Measurements from ENCODE around the gene DTHD1. TPM values are rescaled to one million over a fixed set of nuclear protein-coding genes. Genes with fewer than 3 reads are reported as not detected.

The DTHD1 gene
- total and polyA plus RNA-seq, 10 of the 15 experiments (the other 5 are each of a cell fraction or from before 2014, with no cell fraction given): 0.05 to 2.8 (median 1.4) TPM

- TF ChIP-seq ATF2 (IDR thresholded peaks at IDR 0.05; ENCODE audit: low read length): no peak
- no peak for TF ChIP-seq RELA (IDR thresholded peaks at IDR 0.05; ENCODE audit: borderline replicate concordance, partially characterized antibody)
- no peak for TF ChIP-seq RAD51 (IDR thresholded peaks at IDR 0.05)
- TF ChIP-seq ZZZ3 (IDR thresholded peaks at IDR 0.05; ENCODE audit: control insufficient read depth, insufficient read length, low read depth): no peak
- 0 out of 2 replicates have a peak, but pooled peaks have one; percentile 53 for TF ChIP-seq SMARCA5 (IDR thresholded peaks at IDR 0.05)
- no peak for TF ChIP-seq HDGF (IDR thresholded peaks at IDR 0.05)
Observed at GRCh38 chr4:36385951-36386571, 104.6 kb downstream of the DTHD1 start (continued).

GRCh38 chr4:36386691-36387090 lies 105.3 kb downstream of the DTHD1 start:
- peak; percentile 14; the same call in 2 of the 3 replicates for ATAC-seq
- no peak for DNase-seq (ENCODE audit: low read depth, low spot score)
- Histone ChIP-seq H3K27me3 (replicated peaks in 1 of 2; ENCODE audit: control insufficient read depth in 2 of 2, insufficient read depth in 2 of 2, low read length in 1 of 2) (no peaks in the 10 kb centered on the region), H3K4me1 (ENCODE audit: control insufficient read depth, insufficient read depth, low read length) (peaks cover 9% of the 10 kb centered on the region; the same call in 1 of the 2 replicates), H3K9ac (ENCODE audit: control insufficient read depth, insufficient read depth, low read length) (no peak overlapping the region), H4K20me1 (ENCODE audit: control insufficient read depth, insufficient read depth) (no peaks in the 10 kb centered on the region), H2AFZ (ENCODE audit: control insufficient read depth, low read depth, low read length) (no peak overlapping the region), H3K4me3 (no peak overlapping the region), H3K9me3 (replicated peaks; ENCODE audit: control insufficient read depth, insufficient read depth, low read length) (no peaks in the 10 kb centered on the region), H3K4me2 (ENCODE audit: control insufficient read depth, insufficient read depth) (peak overlapping the region; percentile 61), H3K79me2 (ENCODE audit: control insufficient read depth, insufficient read depth, low read length) (no peaks in the 10 kb centered on the region), H3K36me3 (ENCODE audit: control insufficient read depth in 2 of 2, insufficient read depth in 2 of 2, low read length in 1 of 2) (no peaks in the 10 kb centered on the region), H3K27ac (ENCODE audit: control insufficient read depth, insufficient read depth) (0 out of 2 replicates have a peak overlapping the region, but pooled peaks have one; percentile 20)
- POLR2A ChIA-PET: interaction anchor here (1.0 kb wide), 1 partner anchor 12 kb away, joined by 3 read pairs; no protein-coding TSS in a partner anchor
- intact Hi-C loops (cut with micrococcal nuclease; ENCODE audit: unreplicated experiment) (loop anchor here (2.0 kb wide), 1 partner anchor 144 kb away; no protein-coding TSS in a partner anchor), in situ Hi-C loops (cut with MboI) (no loop called here)
- no peak for FAIRE-seq
- BruUV-seq (replicated peaks): no TSS peak
- CTCF ChIA-PET: interaction anchor here (0.5 to 5.7 kb wide), 6 partner anchors 12 to 1004 kb away, joined by 3 to 50 read pairs (median 4); no protein-coding TSS in a partner anchor
- RAD21 ChIA-PET (ENCODE audit: unreplicated experiment): interaction anchor here (1.0 to 3.2 kb wide), 4 partner anchors 13 to 999 kb away, joined by 3 to 28 read pairs (median 4); no protein-coding TSS in a partner anchor
- SMC1A ChIA-PET (ENCODE audit: uncharacterized antibody, unreplicated experiment): interaction anchor here (0.7 to 3.2 kb wide), 10 partner anchors 12 to 364 kb away, joined by 3 to 42 read pairs (median 4); no protein-coding TSS in a partner anchor
- peak; percentile 45 for TF ChIP-seq RAD21 (IDR thresholded peaks at IDR 0.05; ENCODE audit: insufficient read depth, low read depth, low read length)
- no peak for TF ChIP-seq SRF (IDR thresholded peaks at IDR 0.05; ENCODE audit: low read depth in 2 of 2, low read length in 2 of 2)
- TF ChIP-seq SIN3A (IDR thresholded peaks at IDR 0.05; ENCODE audit: low read depth, low read length): no peak
- TF ChIP-seq DPF2 (IDR thresholded peaks at IDR 0.05): no peak
- no peak for TF ChIP-seq ZNF687 (IDR thresholded peaks at IDR 0.05)
- TF ChIP-seq JUND (IDR thresholded peaks at IDR 0.05; ENCODE audit: low read depth, low read length): no peak
- peak in 1 of 3 experiments; percentile 24; a peak in 1 of 6 replicates for TF ChIP-seq CTCF (IDR thresholded peaks at IDR 0.05 in 2 of 3, conservative IDR thresholded peaks at IDR 0.05 in 1 of 3; ENCODE audit: control insufficient read depth in 2 of 3, extremely low read depth in 1 of 3, insufficient read depth in 1 of 3, low read depth in 3 of 3, low read length in 3 of 3)
- no peak for TF ChIP-seq EGR1 (IDR thresholded peaks at IDR 0.05; ENCODE audit: borderline replicate concordance in 1 of 2, low read depth in 2 of 2, low read length in 2 of 2)
